ENCODE measurements around the gene ORC1. TPM values are rescaled to one million over a fixed set of nuclear protein-coding genes. Genes with fewer than 3 reads are reported as not detected.

The ORC1 gene
- polyA plus RNA-seq, 1 donor (not counting 4 experiments of a cell fraction or from before 2014, with no cell fraction given): 5.8 TPM

DNA sequence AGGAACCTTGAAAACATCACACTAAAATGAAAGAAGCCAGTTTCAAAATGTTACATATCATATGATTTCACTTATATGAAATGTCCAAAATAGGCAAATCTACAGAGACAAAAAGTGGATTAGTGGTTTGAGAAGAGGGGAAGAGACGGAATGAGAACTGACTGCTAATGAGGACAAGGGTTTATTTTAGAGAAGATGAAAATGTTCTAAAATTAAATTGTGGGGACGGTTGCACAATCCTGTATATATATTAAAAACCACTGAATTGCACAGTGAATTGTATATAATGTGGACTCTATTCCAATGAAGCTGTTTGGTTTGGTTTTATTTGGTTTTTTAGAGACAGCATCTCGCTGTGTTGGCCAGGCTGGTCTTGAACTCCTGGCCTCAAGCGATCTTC is 35.8 kb upstream of the ORC1 start:
- H3K4me1 ChIP-seq (ENCODE audit: control insufficient read depth, extremely low read depth, insufficient read depth, low read length): peaks cover 3% of the 10 kb centered on the region
- no peaks in the 10 kb centered on the region for H3K9me1 ChIP-seq (ENCODE audit: control insufficient read depth, extremely low read depth, insufficient read depth, low read length)
- H3K9me3 ChIP-seq (ENCODE audit: control insufficient read depth, low read depth, low read length): no peaks in the 10 kb centered on the region
- dilution Hi-C loops (cut with MboI; ENCODE audit: extremely low pct_ligation_motif_present, low sequenced_read_pairs): no loop called here
- TF ChIP-seq, protein P1, sequence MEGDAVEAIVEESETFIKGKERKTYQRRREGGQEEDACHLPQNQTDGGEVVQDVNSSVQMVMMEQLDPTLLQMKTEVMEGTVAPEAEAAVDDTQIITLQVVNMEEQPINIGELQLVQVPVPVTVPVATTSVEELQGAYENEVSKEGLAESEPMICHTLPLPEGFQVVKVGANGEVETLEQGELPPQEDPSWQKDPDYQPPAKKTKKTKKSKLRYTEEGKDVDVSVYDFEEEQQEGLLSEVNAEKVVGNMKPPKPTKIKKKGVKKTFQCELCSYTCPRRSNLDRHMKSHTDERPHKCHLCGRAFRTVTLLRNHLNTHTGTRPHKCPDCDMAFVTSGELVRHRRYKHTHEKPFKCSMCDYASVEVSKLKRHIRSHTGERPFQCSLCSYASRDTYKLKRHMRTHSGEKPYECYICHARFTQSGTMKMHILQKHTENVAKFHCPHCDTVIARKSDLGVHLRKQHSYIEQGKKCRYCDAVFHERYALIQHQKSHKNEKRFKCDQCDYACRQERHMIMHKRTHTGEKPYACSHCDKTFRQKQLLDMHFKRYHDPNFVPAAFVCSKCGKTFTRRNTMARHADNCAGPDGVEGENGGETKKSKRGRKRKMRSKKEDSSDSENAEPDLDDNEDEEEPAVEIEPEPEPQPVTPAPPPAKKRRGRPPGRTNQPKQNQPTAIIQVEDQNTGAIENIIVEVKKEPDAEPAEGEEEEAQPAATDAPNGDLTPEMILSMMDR (optimal IDR thresholded peaks at IDR 0.05 in 1 of 3, IDR thresholded peaks at IDR 0.05 in 1 of 3, conservative IDR thresholded peaks at IDR 0.05 in 1 of 3; ENCODE audit: extremely low read depth in 1 of 3, insufficient read depth in 2 of 3, low read length in 3 of 3): no peak
- no peak for TF ChIP-seq EZH2 (IDR thresholded peaks at IDR 0.05; ENCODE audit: low read length)
- no peaks in the 10 kb centered on the region for H3K79me2 ChIP-seq (ENCODE audit: control insufficient read depth, insufficient read depth, low read length)
- FAIRE-seq (no peak), DNase-seq (ENCODE audit: low read depth, low spot score) (no peak)
- no peak overlapping the region for H3K4me3 ChIP-seq (ENCODE audit: control insufficient read depth in 2 of 3, extremely low read depth in 1 of 3, insufficient read depth in 2 of 3, low read depth in 1 of 3, low read length in 3 of 3)
- peaks cover 3 to 8% of the 10 kb centered on the region in 2 experiments for H3K36me3 ChIP-seq (ENCODE audit: control insufficient read depth in 2 of 2, extremely low read depth in 1 of 2, insufficient read depth in 2 of 2, low read length in 2 of 2)
- no peaks in the 10 kb centered on the region for H4K20me1 ChIP-seq (ENCODE audit: control insufficient read depth, extremely low read depth, insufficient read depth, low read length)
- no peak overlapping the region for H3K9ac ChIP-seq (ENCODE audit: control insufficient read depth, extremely low read depth, insufficient read depth, low read length)
- H3K27me3 ChIP-seq (ENCODE audit: control insufficient read depth, extremely low read depth, insufficient read depth, low read length): no peaks in the 10 kb centered on the region
- H3K4me2 ChIP-seq (ENCODE audit: control insufficient read depth, extremely low read depth, insufficient read depth, low read depth, low read length): no peak overlapping the region
- H2AFZ ChIP-seq (ENCODE audit: control insufficient read depth, low read length): no peak overlapping the region
- no peak overlapping the region for H3K27ac ChIP-seq (ENCODE audit: control insufficient read depth, insufficient read depth, low read length)

GRCh38 chr1:52436817-52437216 is 32.6 kb upstream of the ORC1 start:
- H3K36me3 ChIP-seq (ENCODE audit: control insufficient read depth in 2 of 2, extremely low read depth in 1 of 2, insufficient read depth in 2 of 2, low read length in 2 of 2): peaks cover 4 to 5% of the 10 kb centered on the region in 2 experiments
- H4K20me1 ChIP-seq (ENCODE audit: control insufficient read depth, extremely low read depth, insufficient read depth, low read length): no peaks in the 10 kb centered on the region
- H3K9ac ChIP-seq (ENCODE audit: control insufficient read depth, extremely low read depth, insufficient read depth, low read length): no peak overlapping the region
- no peaks in the 10 kb centered on the region for H3K4me1 ChIP-seq (ENCODE audit: control insufficient read depth, extremely low read depth, insufficient read depth, low read length)
- H3K79me2 ChIP-seq (ENCODE audit: control insufficient read depth, insufficient read depth, low read length): no peaks in the 10 kb centered on the region
- no peak for FAIRE-seq
- H3K27ac ChIP-seq (ENCODE audit: control insufficient read depth, insufficient read depth, low read length): no peak overlapping the region
- no peaks in the 10 kb centered on the region for H3K27me3 ChIP-seq (ENCODE audit: control insufficient read depth, extremely low read depth, insufficient read depth, low read length)
- dilution Hi-C loops (cut with MboI; ENCODE audit: extremely low pct_ligation_motif_present, low sequenced_read_pairs): no loop called here
- TF ChIP-seq, protein P1 (optimal IDR thresholded peaks at IDR 0.05 in 1 of 3, IDR thresholded peaks at IDR 0.05 in 1 of 3, conservative IDR thresholded peaks at IDR 0.05 in 1 of 3; ENCODE audit: extremely low read depth in 1 of 3, insufficient read depth in 2 of 3, low read length in 3 of 3): no peak
- no peak for TF ChIP-seq EZH2 (IDR thresholded peaks at IDR 0.05; ENCODE audit: low read length)
- no peaks in the 10 kb centered on the region for H3K9me1 ChIP-seq (ENCODE audit: control insufficient read depth, extremely low read depth, insufficient read depth, low read length)
- H3K4me3 ChIP-seq (ENCODE audit: control insufficient read depth in 2 of 3, extremely low read depth in 1 of 3, insufficient read depth in 2 of 3, low read depth in 1 of 3, low read length in 3 of 3): no peak overlapping the region
- no peaks in the 10 kb centered on the region for H3K9me3 ChIP-seq (ENCODE audit: control insufficient read depth, low read depth, low read length)
- H2AFZ ChIP-seq (ENCODE audit: control insufficient read depth, low read length): no peak overlapping the region
- H3K4me2 ChIP-seq (ENCODE audit: control insufficient read depth, extremely low read depth, insufficient read depth, low read depth, low read length): no peak overlapping the region
- no peak for DNase-seq (ENCODE audit: low read depth, low spot score)

Measured in keratinocyte (primary cell).